COLO829 (cell line): Measurements from ENCODE around the gene IPP.
"Not testable (repeated sequence)": the region's sequence is repeated elsewhere in the genome, so short reads cannot be mapped to it uniquely, and the experiment has no call there.

Experiments
- DNase-seq: peaks from one replicate; pipeline ENCODE4 v3.0.0; 2012; ENCODE audit warnings: low spot score

Gene IPP

GRCh38 chr1:45750298-45751038 is at the start of gene IPP:
TSS of gene IPP (minus strand) at chr1:45750653. CDS start at chr1:45746411, 4,242 bp downstream.
- DNase-seq = peak; percentile 97

- no peak for DNase-seq
Observed at GRCh38 chr1:45796946-45797345, 46.5 kb upstream of the IPP start.

GRCh38 chr1:45796381-45796780 is 45.9 kb upstream of the IPP start:
- DNase-seq = no peak

- no peak for DNase-seq
Observed at GRCh38 chr1:45793942-45794604, 43.6 kb upstream of the IPP start.

DNA sequence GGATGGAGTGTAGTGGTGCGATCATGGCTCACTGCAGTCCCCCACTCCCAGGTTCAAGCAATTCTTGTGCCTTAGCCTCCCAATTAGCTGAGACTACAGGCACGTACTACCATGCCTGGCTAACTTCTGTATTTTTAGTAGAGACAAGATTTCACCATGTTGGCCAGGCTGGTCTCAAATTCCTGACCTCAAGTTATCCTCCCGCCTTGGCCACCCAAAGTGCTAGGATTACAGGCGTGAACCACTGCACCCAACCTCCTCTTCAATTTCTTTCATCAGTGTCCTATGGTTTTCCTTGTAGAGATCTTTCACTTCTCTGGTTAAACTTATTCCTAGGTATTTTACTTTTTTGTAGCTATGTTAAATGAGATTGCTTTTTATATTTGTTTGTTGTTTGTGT is 42.3 kb upstream of the IPP start:
- no peak for DNase-seq

DNA sequence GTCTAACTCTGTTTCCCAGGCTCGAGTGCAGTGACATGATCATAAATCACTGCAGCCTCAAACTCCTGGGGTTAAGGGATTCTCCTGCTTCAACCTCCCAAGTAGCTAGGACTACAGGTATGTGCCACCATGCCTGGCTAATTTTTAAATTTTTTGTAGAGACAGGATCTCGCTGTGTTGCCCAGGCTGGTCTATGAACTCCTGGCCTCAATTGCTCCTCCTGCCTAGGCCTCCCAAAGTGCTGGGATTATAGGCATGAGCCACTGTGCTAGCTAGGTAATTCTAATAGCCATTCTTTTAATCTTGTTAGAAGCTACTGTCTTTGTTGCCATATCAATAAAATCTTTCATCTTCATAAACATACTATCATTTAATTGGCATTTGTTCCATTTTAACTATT is 39.1 kb upstream of the IPP start:
- DNase-seq = no peak

DNA sequence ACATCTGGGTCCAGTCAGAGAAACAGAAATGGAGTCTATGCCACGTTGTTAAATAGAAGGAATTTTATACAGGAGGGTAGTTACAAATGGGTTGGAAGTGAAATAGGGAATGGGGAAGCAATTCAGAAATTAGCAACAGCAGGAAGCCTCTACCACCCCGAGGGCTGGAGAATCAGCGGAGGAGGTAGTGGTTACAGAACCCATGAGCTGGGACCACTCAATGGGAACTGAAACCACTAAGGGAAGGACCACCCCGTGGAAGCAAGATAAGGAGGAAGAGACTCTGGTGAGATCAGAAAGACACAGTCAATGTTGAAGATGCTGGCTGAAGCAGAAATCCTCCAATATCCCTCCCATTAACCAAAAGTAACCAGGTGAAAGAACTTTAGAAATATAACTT is 37.5 kb upstream of the IPP start:
- no peak for DNase-seq

- no peak for DNase-seq
Observed at GRCh38 chr1:45785583-45785982, 35.1 kb upstream of the IPP start.

DNA sequence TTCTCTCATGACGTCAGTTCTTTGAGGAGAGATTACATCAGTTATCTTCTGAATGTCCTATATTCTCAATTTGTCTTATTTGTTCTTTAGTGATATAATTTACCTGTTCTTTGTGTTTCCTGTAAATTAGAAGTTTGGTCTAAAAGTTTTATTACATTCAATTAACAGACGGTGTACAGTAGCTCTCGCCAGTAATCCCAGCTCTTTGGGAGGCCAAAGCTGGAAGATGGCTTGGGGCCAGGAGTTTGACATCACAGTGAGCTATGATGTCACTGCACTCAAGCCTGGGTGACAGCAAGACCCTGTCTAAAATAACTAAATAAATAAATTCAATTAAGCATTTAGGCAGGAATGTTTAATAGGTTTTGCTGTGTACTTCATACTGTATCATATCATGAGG is 25.3 kb upstream of the IPP start:
- no peak for DNase-seq

DNA sequence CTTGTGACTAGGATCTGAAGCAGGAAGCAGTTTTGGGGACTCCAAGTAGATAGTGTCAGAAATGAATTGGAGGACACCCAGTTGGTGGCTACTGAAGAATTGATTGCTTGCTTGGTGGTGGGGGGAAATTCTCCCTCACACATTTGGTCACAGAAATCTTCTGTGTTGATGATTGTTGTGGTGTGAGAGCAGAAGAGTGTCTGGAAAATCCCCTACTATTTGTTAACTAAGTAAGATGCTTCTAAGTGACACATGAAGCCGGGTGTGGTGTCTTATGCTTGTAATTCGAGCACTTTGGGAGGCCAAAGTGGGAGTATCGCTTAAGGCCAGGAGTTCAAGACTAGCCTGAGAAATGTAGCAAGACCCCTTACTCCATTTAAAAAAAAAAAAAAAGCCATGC is 22.5 kb upstream of the IPP start:
- DNase-seq = no peak

GRCh38 chr1:45769261-45769932 is 18.9 kb upstream of the IPP start:
- no peak for DNase-seq

DNA sequence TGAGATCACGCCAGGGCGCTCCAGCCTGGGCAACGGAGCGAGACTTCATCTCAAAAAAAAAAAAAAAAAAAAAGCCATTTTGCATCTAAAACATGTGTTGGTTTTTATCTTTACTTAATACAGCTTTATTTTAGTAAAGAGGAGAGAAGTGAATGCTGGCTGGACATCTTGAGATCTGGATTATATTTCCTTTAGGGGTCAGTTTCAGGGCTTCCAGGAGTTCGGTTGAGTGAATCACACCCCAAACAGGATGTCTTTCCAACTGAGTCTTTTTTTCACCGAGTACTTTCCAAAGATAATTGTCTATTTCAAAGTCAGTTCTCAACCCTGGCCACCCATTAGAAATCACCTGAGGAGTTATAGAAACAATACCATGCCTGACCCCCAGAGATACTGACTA is 16.6 kb upstream of the IPP start:
- DNase-seq = no peak

- DNase-seq = no peak
Observed at GRCh38 chr1:45765999-45766792, 15.7 kb upstream of the IPP start.

- no peak for DNase-seq
Observed at GRCh38 chr1:45762291-45762690, 11.8 kb upstream of the IPP start.

- no peak for DNase-seq
Observed at GRCh38 chr1:45755697-45756096, 5.2 kb upstream of the IPP start.

DNA sequence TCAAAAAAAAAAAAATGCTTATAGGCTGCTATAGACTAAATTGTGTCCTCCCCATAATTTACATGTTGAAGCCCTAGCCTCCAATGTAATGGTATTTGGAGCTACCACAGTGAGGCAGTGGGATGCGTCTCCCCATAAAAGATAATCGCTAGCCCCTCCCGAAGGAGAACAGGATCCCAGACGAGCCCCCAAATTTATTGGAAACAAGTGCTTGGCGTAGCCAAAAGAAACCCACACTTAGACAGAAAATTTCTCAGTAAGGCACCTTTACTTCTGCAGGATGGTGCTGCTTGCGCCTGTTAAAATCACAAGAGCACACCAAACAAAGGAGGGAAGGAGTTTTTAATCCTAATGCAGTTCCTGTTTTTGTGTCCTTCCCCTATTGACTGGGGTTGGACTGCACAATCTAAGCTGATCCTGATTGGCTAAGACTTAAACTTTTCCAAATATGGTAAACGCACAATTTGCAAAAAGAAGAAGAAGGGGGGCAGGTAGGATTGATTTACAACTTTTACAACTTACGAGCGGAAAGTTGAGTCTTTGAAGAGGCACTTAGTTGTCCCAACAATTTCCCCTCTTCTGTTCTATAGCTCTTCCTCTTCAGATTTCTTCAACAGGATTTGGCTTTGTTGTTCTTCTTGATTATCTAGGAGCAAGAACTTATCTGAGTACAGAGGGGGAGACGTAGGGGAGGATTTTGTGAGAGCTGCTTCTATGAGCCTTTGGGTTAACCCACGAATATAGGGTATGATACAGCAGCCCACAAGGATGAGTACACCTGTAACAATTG is 3.0 kb upstream of the IPP start:
- DNase-seq = no peak

- no peak for DNase-seq
Observed at GRCh38 chr1:45752441-45753052, 2.1 kb upstream of the IPP start.

DNA sequence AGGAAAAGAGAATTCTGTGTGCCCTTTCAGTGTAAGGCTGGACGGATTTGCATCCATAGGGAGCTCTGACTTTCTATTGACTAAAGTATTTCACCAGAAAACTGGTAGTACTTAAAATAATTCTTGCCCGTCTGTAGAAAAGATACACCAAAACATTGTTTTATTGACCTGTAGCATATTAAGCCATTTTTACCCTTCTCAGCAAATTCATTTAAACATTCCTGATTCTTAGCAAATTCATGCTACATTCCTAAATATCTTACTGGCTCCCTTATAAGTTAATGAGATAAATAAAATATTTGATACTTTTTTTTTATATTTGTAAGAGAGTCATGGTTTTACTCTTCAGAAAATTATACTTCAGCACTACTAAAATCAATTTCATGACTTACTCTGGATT is 1.6 kb upstream of the IPP start:
- no peak for DNase-seq

DNA sequence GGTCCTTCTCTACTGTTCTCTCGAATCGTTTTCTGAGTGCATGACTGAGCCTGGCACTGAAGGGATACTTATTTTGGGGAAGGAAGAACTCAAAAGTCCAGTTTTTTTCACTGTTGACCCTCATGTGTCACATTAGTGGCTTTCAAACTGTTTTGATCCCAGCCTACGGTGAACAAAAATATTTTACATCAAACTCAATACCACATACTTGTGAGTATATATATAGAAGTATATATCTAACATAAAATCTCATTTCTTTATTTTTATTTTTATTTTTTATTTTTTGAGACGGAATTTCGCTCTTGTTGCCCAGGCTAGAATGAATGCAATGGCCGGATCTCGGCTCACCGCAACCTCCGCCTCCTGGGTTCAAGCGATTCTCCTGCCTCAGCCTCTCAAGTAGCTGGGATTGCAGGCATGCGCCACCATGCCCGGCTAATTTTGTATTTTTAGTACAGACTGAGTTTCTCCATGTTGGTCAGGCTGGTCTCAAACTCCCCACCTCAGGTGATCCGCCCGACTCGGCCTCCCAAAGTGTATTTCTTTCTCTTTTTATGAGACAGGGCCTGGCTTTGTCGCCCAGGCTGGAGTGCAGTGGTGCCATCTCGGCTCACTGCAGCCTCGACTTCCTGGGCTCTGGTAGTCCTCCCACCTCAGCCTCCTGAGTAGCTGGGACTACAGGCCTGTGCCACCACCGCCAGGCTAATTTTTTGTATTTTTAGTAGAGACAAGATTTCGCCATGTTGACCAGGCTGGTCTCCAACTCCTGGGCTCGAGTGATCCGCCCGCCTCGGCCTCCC is 786 bp upstream of the IPP start:
- DNase-seq = not testable (repeated sequence)

GRCh38 chr1:45746922-45747321 is 3.5 kb downstream of the IPP start:
- DNase-seq = no peak
